ENCODE results near the gene FAM47E. TPM values are rescaled to one million over a fixed set of nuclear protein-coding genes. Genes with fewer than 3 reads are reported as not detected.

The FAM47E gene
- total RNA-seq, 1 donor from 2014 or later: 3.4 TPM

DNA sequence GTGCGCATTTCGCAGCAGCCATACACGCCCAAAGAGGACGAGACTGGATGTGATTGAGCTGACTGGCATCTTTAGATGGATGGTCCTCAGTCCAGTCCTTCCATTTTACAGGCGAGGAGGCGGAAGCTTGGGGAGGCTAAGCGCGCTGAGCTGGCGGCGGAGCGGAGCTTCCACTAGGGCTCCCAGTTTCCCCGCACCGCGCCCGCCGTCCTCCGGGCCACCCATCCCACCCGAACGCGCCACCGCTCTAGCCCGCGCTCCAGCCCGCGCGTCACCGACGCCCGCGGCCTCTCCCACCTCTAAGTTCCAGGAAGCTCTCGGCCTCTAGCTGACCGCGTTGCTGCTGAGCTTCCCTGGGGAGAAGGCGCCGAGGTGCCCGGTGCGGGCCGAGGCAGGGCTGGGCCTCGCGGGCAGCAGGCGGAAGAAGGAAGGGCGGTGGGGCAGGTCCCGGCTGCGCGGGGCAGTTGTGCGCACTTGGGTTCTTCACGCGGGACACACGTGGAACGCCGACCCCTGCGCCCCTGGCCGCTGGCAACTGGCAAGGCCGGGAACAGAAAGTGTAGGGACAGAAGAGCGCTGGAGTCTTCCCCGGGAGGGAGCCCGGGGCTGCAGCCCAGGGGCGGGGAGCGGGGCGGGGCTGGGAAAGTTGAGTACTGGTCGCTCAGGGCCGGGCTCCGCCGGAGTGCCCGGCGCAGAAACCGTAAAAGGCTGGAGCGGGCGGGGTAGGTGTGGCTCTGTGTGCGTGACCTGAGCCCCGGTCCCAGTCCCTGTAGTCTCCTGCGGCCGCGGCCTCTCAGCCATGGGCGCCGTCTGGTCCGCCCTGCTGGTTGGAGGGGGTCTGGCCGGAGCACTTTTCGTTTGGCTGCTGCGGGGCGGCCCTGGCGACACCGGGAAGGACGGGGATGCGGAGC is 54.7 kb downstream of the FAM47E start, which contains the start of gene STBD1:
TSS of gene STBD1 (plus strand) at position 763 of the 911 bp plus-strand sequence. CDS start at position 800, 37 bp downstream.
- DNase-seq (ENCODE audit: low spot score, unreplicated experiment): peak; percentile 60
- Mint-ChIP-seq H3K4me1 (ENCODE audit: low read depth) (peaks cover 18% of the 10 kb centered on the region), H3K9me3 (ENCODE audit: low read depth) (no peaks in the 10 kb centered on the region), H3K27me3 (peaks cover 7% of the 10 kb centered on the region), H3K27ac (peak within 1 kb of the TSS; percentile 93), H3K36me3 (ENCODE audit: insufficient read depth) (peaks cover 4% of the 10 kb centered on the region), H3K4me3 (ENCODE audit: low read depth) (peak within 1 kb of the TSS; percentile 87)
- TF ChIP-seq, protein P1, sequence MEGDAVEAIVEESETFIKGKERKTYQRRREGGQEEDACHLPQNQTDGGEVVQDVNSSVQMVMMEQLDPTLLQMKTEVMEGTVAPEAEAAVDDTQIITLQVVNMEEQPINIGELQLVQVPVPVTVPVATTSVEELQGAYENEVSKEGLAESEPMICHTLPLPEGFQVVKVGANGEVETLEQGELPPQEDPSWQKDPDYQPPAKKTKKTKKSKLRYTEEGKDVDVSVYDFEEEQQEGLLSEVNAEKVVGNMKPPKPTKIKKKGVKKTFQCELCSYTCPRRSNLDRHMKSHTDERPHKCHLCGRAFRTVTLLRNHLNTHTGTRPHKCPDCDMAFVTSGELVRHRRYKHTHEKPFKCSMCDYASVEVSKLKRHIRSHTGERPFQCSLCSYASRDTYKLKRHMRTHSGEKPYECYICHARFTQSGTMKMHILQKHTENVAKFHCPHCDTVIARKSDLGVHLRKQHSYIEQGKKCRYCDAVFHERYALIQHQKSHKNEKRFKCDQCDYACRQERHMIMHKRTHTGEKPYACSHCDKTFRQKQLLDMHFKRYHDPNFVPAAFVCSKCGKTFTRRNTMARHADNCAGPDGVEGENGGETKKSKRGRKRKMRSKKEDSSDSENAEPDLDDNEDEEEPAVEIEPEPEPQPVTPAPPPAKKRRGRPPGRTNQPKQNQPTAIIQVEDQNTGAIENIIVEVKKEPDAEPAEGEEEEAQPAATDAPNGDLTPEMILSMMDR (IDR thresholded peaks at IDR 0.05; ENCODE audit: unreplicated experiment): peak; percentile 10

GRCh38 chr4:76306882-76307659 is 55.5 kb downstream of the FAM47E start:
- H3K4me1 Mint-ChIP-seq (ENCODE audit: low read depth): peaks cover 12% of the 10 kb centered on the region
- peak overlapping the region; percentile 87 for H3K4me3 Mint-ChIP-seq (ENCODE audit: low read depth)
- peak overlapping the region; percentile 93 for H3K27ac Mint-ChIP-seq
- TF ChIP-seq, protein P1 (IDR thresholded peaks at IDR 0.05; ENCODE audit: unreplicated experiment): peak; percentile 41
- H3K9me3 Mint-ChIP-seq (ENCODE audit: low read depth): no peaks in the 10 kb centered on the region
- peaks cover 4% of the 10 kb centered on the region for H3K36me3 Mint-ChIP-seq (ENCODE audit: insufficient read depth)
- peak; percentile 40 for DNase-seq (ENCODE audit: low spot score, unreplicated experiment)
- peaks cover 7% of the 10 kb centered on the region for H3K27me3 Mint-ChIP-seq

- TF ChIP-seq, protein P1 (IDR thresholded peaks at IDR 0.05; ENCODE audit: unreplicated experiment): no peak
- Mint-ChIP-seq H3K27me3 (peaks cover 7% of the 10 kb centered on the region), H3K36me3 (ENCODE audit: insufficient read depth) (peaks cover 4% of the 10 kb centered on the region), H3K4me1 (ENCODE audit: low read depth) (peaks cover 10% of the 10 kb centered on the region), H3K27ac (peak overlapping the region; percentile 50), H3K4me3 (ENCODE audit: low read depth) (peak overlapping the region; percentile 87), H3K9me3 (ENCODE audit: low read depth) (no peaks in the 10 kb centered on the region)
- DNase-seq (ENCODE audit: low spot score, unreplicated experiment): no peak
Observed at GRCh38 chr4:76307660-76308014, 56.1 kb downstream of the FAM47E start.

- no peak for DNase-seq (ENCODE audit: low spot score, unreplicated experiment)
- H3K27me3 Mint-ChIP-seq: peaks cover 7% of the 10 kb centered on the region
- no peak overlapping the region for H3K27ac Mint-ChIP-seq
- peak overlapping the region; percentile 27 for H3K4me3 Mint-ChIP-seq (ENCODE audit: low read depth)
- TF ChIP-seq, protein P1 (IDR thresholded peaks at IDR 0.05; ENCODE audit: unreplicated experiment): no peak
- peaks cover 10% of the 10 kb centered on the region for H3K4me1 Mint-ChIP-seq (ENCODE audit: low read depth)
- H3K9me3 Mint-ChIP-seq (ENCODE audit: low read depth): no peaks in the 10 kb centered on the region
- peaks cover 4% of the 10 kb centered on the region for H3K36me3 Mint-ChIP-seq (ENCODE audit: insufficient read depth)
Observed at GRCh38 chr4:76308548-76308947, 57.0 kb downstream of the FAM47E start.

GRCh38 chr4:76309939-76310550 is 58.5 kb downstream of the FAM47E start:
- Mint-ChIP-seq H3K4me1 (ENCODE audit: low read depth) (peaks cover 8% of the 10 kb centered on the region), H3K27ac (no peak overlapping the region), H3K4me3 (ENCODE audit: low read depth) (no peak overlapping the region), H3K36me3 (ENCODE audit: insufficient read depth) (peaks cover 4% of the 10 kb centered on the region), H3K27me3 (peaks cover 2% of the 10 kb centered on the region), H3K9me3 (ENCODE audit: low read depth) (no peaks in the 10 kb centered on the region)
- no peak for DNase-seq (ENCODE audit: low spot score, unreplicated experiment)
- TF ChIP-seq, protein P1 (IDR thresholded peaks at IDR 0.05; ENCODE audit: unreplicated experiment): no peak

Data from progenitor cell of endocrine pancreas (in vitro differentiated cells).